Neural cell (in vitro differentiated cells): ENCODE measurements around the gene DHX8. TPM values are rescaled to one million over a fixed set of nuclear protein-coding genes. Genes with fewer than 3 reads are reported as not detected.
"Not testable (repeated sequence)": the region's sequence is repeated elsewhere in the genome, so short reads cannot be mapped to it uniquely, and the experiment has no call there.

ENCODE experiments used
- H2AFZ ChIP-seq: fragments of 200-600, 300-800 bp; sonication (generic), shearing (Covaris generic); 2 replicates; pipeline ENCODE4 v1.6.0; 2014; ENCODE audit warnings: low read depth, mild to moderate bottlenecking, antibody characterized with exemption, low read length, moderate library complexity
- H3F3A ChIP-seq: fragments of 200-600 bp; shearing (Covaris generic); 2 replicates; pipeline ENCODE4 v1.6.1; 2016; ENCODE audit warnings: mild to moderate bottlenecking, moderate library complexity, mixed read lengths, antibody characterized with exemption, low read length; ENCODE audit not compliant: insufficient read depth, poor library complexity, severe bottlenecking
- H3K27ac ChIP-seq: fragments of 200-600, 300-800 bp; sonication (generic), shearing (Covaris generic); 2 replicates; pipeline ENCODE4 v1.5.1; 2014; ENCODE audit warnings: mild to moderate bottlenecking, low read length, moderate library complexity
- H3K27me3 ChIP-seq: fragments of 300-800, 200-600 bp; sonication (generic), shearing (Covaris generic); 2 replicates; pipeline ENCODE4 v1.6.0; 2014; ENCODE audit warnings: mild to moderate bottlenecking, low read depth, low read length, moderate library complexity; ENCODE audit not compliant: insufficient read depth
- H3K36me3 ChIP-seq: fragments of 300-800, 200-600 bp; sonication (generic), shearing (Covaris generic); 2 replicates; pipeline ENCODE4 v1.5.1; 2014; ENCODE audit warnings: mild to moderate bottlenecking, antibody characterized with exemption, low read length, moderate library complexity; ENCODE audit not compliant: insufficient read depth
- H3K4me2 ChIP-seq: fragments of 300-800, 200-600 bp; sonication (generic), shearing (Covaris generic); 2 replicates; pipeline ENCODE4 v1.6.0; 2014; ENCODE audit warnings: mild to moderate bottlenecking, low read length
- H3K4me3 ChIP-seq: fragments of 300-800, 200-600 bp; sonication (generic), shearing (Covaris generic); 2 replicates; pipeline ENCODE4 v1.5.1; 2014; ENCODE audit warnings: mild to moderate bottlenecking, low read length, moderate library complexity
- H3K79me2 ChIP-seq: fragments of 200-600 bp; shearing (Covaris generic); replicated peaks from 2 replicates; pipeline ENCODE4 v1.6.0; 2014; ENCODE audit warnings: mild to moderate bottlenecking, low read length, moderate library complexity; ENCODE audit not compliant: insufficient read depth
- H3K9ac ChIP-seq: fragments of 300-800, 200-600 bp; sonication (generic), shearing (Covaris generic); 2 replicates; pipeline ENCODE4 v1.6.1; 2016; ENCODE audit warnings: mild to moderate bottlenecking, low read length, mixed read lengths
- H3K9me2 ChIP-seq: fragments of 200-600 bp; shearing (Covaris generic); 2 replicates; pipeline ENCODE4 v1.6.1; 2016; ENCODE audit warnings: mild to moderate bottlenecking, low read length, mixed read lengths; ENCODE audit not compliant: insufficient read depth
- H3K9me3 ChIP-seq: fragments of 200-600, 300-800 bp; sonication (generic), shearing (Covaris generic); 2 replicates; pipeline ENCODE4 v1.6.1; 2016; ENCODE audit warnings: mild to moderate bottlenecking, mixed run types, low read length, moderate library complexity, mixed read lengths
- H4K20me1 ChIP-seq: fragments of 200-600 bp; shearing (Covaris generic); 2 replicates; pipeline ENCODE4 v1.6.1; 2016; ENCODE audit warnings: mild to moderate bottlenecking, mixed run types; ENCODE audit not compliant: insufficient read depth
- CTCF ChIP-seq: fragments of 450-650 bp; IDR thresholded peaks from 2 replicates; pipeline ENCODE4 v1.5.1; 2014; ENCODE audit warnings: antibody characterized with exemption, mild to moderate bottlenecking, moderate library complexity; ENCODE audit not compliant: poor library complexity, severe bottlenecking
- EP300 ChIP-seq: fragments of 450-650 bp; conservative IDR thresholded peaks from 2 replicates; pipeline ENCODE4 v1.6.1; 2014; ENCODE audit warnings: antibody characterized with exemption, mild to moderate bottlenecking, moderate library complexity; ENCODE audit not compliant: poor library complexity, severe bottlenecking
- EZH2 ChIP-seq: fragments of 200-600, 300-800 bp; shearing (Covaris generic), sonication (generic); IDR thresholded peaks from 2 replicates; pipeline ENCODE4 v1.6.1; 2014; ENCODE audit warnings: antibody characterized with exemption, low read length, borderline replicate concordance, mild to moderate bottlenecking; ENCODE audit not compliant: insufficient read depth, poor library complexity, severe bottlenecking
- MXI1 ChIP-seq: fragments of 450-650 bp; conservative IDR thresholded peaks from 2 replicates; pipeline ENCODE4 v1.6.1; 2014; ENCODE audit warnings: antibody characterized with exemption, mild to moderate bottlenecking; ENCODE audit not compliant: poor library complexity, severe bottlenecking
- POLR2AphosphoS5 ChIP-seq: IDR thresholded peaks from 2 replicates; pipeline ENCODE4 v1.6.1; 2012
- RAD21 ChIP-seq: fragments of 450-650 bp; conservative IDR thresholded peaks from 2 replicates; pipeline ENCODE4 v1.6.1; 2014; ENCODE audit warnings: antibody characterized with exemption, mild to moderate bottlenecking, moderate library complexity
- REST ChIP-seq: IDR thresholded peaks from 2 replicates; pipeline ENCODE4 v1.6.1; 2012; ENCODE audit warnings: borderline replicate concordance
- SMC3 ChIP-seq: fragments of 450-650 bp; conservative IDR thresholded peaks from 2 replicates; pipeline ENCODE4 v1.6.1; 2014; ENCODE audit warnings: antibody characterized with exemption, mild to moderate bottlenecking, moderate library complexity; ENCODE audit not compliant: poor library complexity
- TAF1 ChIP-seq: IDR thresholded peaks from 2 replicates; pipeline ENCODE4 v1.6.1; 2012; ENCODE audit warnings: low read depth
- polyA plus RNA-seq: library from polyadenylated mRNA; depleted of rRNA; stranded (reverse); fragments of >200 nt; gene quantifications from 2 replicates; pipeline ENCODE4 v1.2.3, GENCODE V29; 2014

Gene DHX8
- polyA plus RNA-seq, 1 donor from 2014 or later: 19.4 TPM

- Histone ChIP-seq H2AFZ (no peak overlapping the region), H3K27ac (no peak overlapping the region)
These were observed 27.0 kb upstream of the DHX8 start for GRCh38 chr17:43456661-43457361.

GRCh38 chr17:43457362-43457692, 26.4 kb upstream of the DHX8 start:
- Histone ChIP-seq H3K9me2 (no peaks in the 10 kb centered on the region), H3K9me3 (no peaks in the 10 kb centered on the region), H3K36me3 (no peaks in the 10 kb centered on the region), H3K9ac (no peak overlapping the region), H3K79me2 (no peaks in the 10 kb centered on the region), H3K4me2 (no peak overlapping the region), H3F3A (no peaks in the 10 kb centered on the region), H3K27me3 (no peaks in the 10 kb centered on the region), H2AFZ (no peak overlapping the region), H3K27ac (no peak overlapping the region), H4K20me1 (no peaks in the 10 kb centered on the region), H3K4me3 (no peak overlapping the region)
- no peak for TF ChIP-seq SMC3
- TF ChIP-seq CTCF: no peak
- TF ChIP-seq RAD21: no peak
- TF ChIP-seq POLR2AphosphoS5: no peak
- no peak for TF ChIP-seq EP300
- no peak for TF ChIP-seq REST
- no peak for TF ChIP-seq TAF1
- no peak for TF ChIP-seq MXI1
- no peak for TF ChIP-seq EZH2

More at GRCh38 chr17:43456661-43457361, 27.0 kb upstream of the DHX8 start:
- Histone ChIP-seq H3K9ac (no peak overlapping the region), H3K79me2 (no peaks in the 10 kb centered on the region), H4K20me1 (no peaks in the 10 kb centered on the region), H3K36me3 (no peaks in the 10 kb centered on the region), H3K9me2 (no peaks in the 10 kb centered on the region), H3K4me3 (no peak overlapping the region), H3K9me3 (no peaks in the 10 kb centered on the region), H3K27me3 (no peaks in the 10 kb centered on the region), H3K4me2 (no peak overlapping the region), H3F3A (no peaks in the 10 kb centered on the region)
- TF ChIP-seq EP300 (no peak), CTCF (no peak)

GRCh38 chr17:43459878-43460277, 23.9 kb upstream of the DHX8 start:
- H3K79me2 ChIP-seq, H3K9ac ChIP-seq, H3K9me3 ChIP-seq, H3K9me2 ChIP-seq, H3K36me3 ChIP-seq, H3F3A ChIP-seq, H4K20me1 ChIP-seq, H2AFZ ChIP-seq, H3K4me2 ChIP-seq, H3K27me3 ChIP-seq, H3K27ac ChIP-seq, H3K4me3 ChIP-seq: not testable (repeated sequence)
